GM18870 (cell line): ENCODE data around the gene LSAMP.

Experiments
- ATAC-seq: cut with Tn5 transposase; IDR thresholded peaks from one replicate; pipeline ENCODE4 v1.9.1; 2021; ENCODE audit warnings: moderate library complexity; ENCODE audit not compliant: unreplicated experiment

The LSAMP gene

GRCh38 chr3:116179091-116179490, 266.2 kb downstream of the LSAMP start:
- ATAC-seq, result no peak

GRCh38 chr3:116176974-116177555, 268.2 kb downstream of the LSAMP start:
- no peak for ATAC-seq

GRCh38 chr3:116166121-116166520, 279.2 kb downstream of the LSAMP start:
- no peak for ATAC-seq

GRCh38 chr3:116165641-116166040, 279.6 kb downstream of the LSAMP start:
- no peak for ATAC-seq

GRCh38 chr3:116165135-116165534, 280.2 kb downstream of the LSAMP start:
- ATAC-seq, result no peak

- ATAC-seq, result no peak
Measured at GRCh38 chr3:116164039-116164438, 281.2 kb downstream of the LSAMP start.

- ATAC-seq, result no peak
Measured at GRCh38 chr3:116161575-116162525, 283.4 kb downstream of the LSAMP start.

GRCh38 chr3:116160594-116160993, 284.7 kb downstream of the LSAMP start:
- ATAC-seq, result no peak

GRCh38 chr3:116155841-116156240, 289.4 kb downstream of the LSAMP start:
- no peak for ATAC-seq

GRCh38 chr3:116154389-116154788, 290.9 kb downstream of the LSAMP start:
- ATAC-seq, result no peak

GRCh38 chr3:116153174-116153573, 292.1 kb downstream of the LSAMP start:
- ATAC-seq, result no peak

- no peak for ATAC-seq
Measured at GRCh38 chr3:116150655-116151167, 294.6 kb downstream of the LSAMP start.

GRCh38 chr3:116148881-116149851, 296.1 kb downstream of the LSAMP start:
- ATAC-seq, result no peak

- no peak for ATAC-seq
Measured at GRCh38 chr3:116145613-116146012, 299.7 kb downstream of the LSAMP start.

GRCh38 chr3:116141724-116142123, 303.6 kb downstream of the LSAMP start:
- no peak for ATAC-seq

- peak; percentile 45 for ATAC-seq
Measured at GRCh38 chr3:116140100-116140689, 305.1 kb downstream of the LSAMP start.

GRCh38 chr3:116139641-116140040, 305.6 kb downstream of the LSAMP start:
- ATAC-seq, result peak; percentile 46

GRCh38 chr3:116135457-116136085, 309.7 kb downstream of the LSAMP start:
- ATAC-seq, result no peak

- no peak for ATAC-seq
Measured at GRCh38 chr3:116129187-116129946, 315.9 kb downstream of the LSAMP start.
